Prostate gland (tissue), 2 donors: Measurements from ENCODE around the gene ERN1.

Experiments
- CTCF ChIP-seq, 4 experiments: fragments of 200-600 bp in 2 of 4; fragments of 450-650 bp in 2 of 4; sonication (generic) in 2 of 4; IDR thresholded peaks; 1 replicate in 3 of 4; 2 replicates in 1 of 4; pipeline ENCODE4 v1.5.1; 2016 to 2019; ENCODE audit warnings: antibody characterized with exemption in 4 of 4, mild to moderate bottlenecking in 2 of 4, moderate library complexity in 2 of 4
- POLR2A ChIP-seq: fragments of 450-650 bp; IDR thresholded peaks from one replicate; pipeline ENCODE4 v1.6.1; 2016; ENCODE audit warnings: antibody characterized with exemption, mild to moderate bottlenecking

GRCh38 chr17:64165347-64165746, 35.4 kb upstream of the ERN1 start:
- TF ChIP-seq POLR2A: no peak
- TF ChIP-seq CTCF (IDR thresholded peaks at IDR 0.05): no peak
